ENCODE measurements around the gene CTXND1.

Gene CTXND1

GRCh38 chr15:80155001-80155377 is 97.0 kb downstream of the CTXND1 start:
- no peak for TF ChIP-seq CTCF (IDR thresholded peaks at IDR 0.05; ENCODE audit: borderline replicate concordance, insufficient read depth, low read depth, low read length)
- no peak overlapping the region for H3K4me3 ChIP-seq (ENCODE audit: low read depth, low read length)

- TF ChIP-seq CTCF (IDR thresholded peaks at IDR 0.05; ENCODE audit: borderline replicate concordance, insufficient read depth, low read depth, low read length): no peak
- H3K4me3 ChIP-seq (ENCODE audit: low read depth, low read length): no peak overlapping the region
Measured at GRCh38 chr15:80154336-80154735, 97.7 kb downstream of the CTXND1 start.

GRCh38 chr15:80153900-80154299 is 98.1 kb downstream of the CTXND1 start:
- TF ChIP-seq CTCF (IDR thresholded peaks at IDR 0.05; ENCODE audit: borderline replicate concordance, insufficient read depth, low read depth, low read length): no peak
- H3K4me3 ChIP-seq (ENCODE audit: low read depth, low read length): peak overlapping the region; percentile 75

- no peak for TF ChIP-seq CTCF (IDR thresholded peaks at IDR 0.05; ENCODE audit: borderline replicate concordance, insufficient read depth, low read depth, low read length)
- H3K4me3 ChIP-seq (ENCODE audit: low read depth, low read length): peak within 1 kb of the TSS; percentile 75
Measured at GRCh38 chr15:80152896-80153876, 98.8 kb downstream of the CTXND1 start, which contains the start of gene FAH. Gene FAH, plus strand, starts transcription at chr15:80152999. Its CDS starts 56 bp downstream, at chr15:80153055.

GRCh38 chr15:80152180-80152895 is 99.7 kb downstream of the CTXND1 start:
- TF ChIP-seq CTCF (IDR thresholded peaks at IDR 0.05; ENCODE audit: borderline replicate concordance, insufficient read depth, low read depth, low read length): no peak
- H3K4me3 ChIP-seq (ENCODE audit: low read depth, low read length): peak overlapping the region; percentile 75

- no peak for TF ChIP-seq CTCF (IDR thresholded peaks at IDR 0.05; ENCODE audit: borderline replicate concordance, insufficient read depth, low read depth, low read length)
- H3K4me3 ChIP-seq (ENCODE audit: low read depth, low read length): no peak overlapping the region
Measured at GRCh38 chr15:80151576-80151975, 100.4 kb downstream of the CTXND1 start.

All from GM12875 (cell line).